Renal cortical epithelial cell (primary cell): ENCODE data around the gene WWOX. TPM values are rescaled to one million over a fixed set of nuclear protein-coding genes. Genes with fewer than 3 reads are reported as not detected.

ENCODE experiments used
- DNase-seq: peaks from one replicate; pipeline ENCODE4 v3.0.0-alpha.2; 2011; ENCODE audit warnings: low read depth
- total RNA-seq: library from RNA; depleted of rRNA; stranded (reverse); fragments of >200 nt; gene quantifications from 2 replicates; pipeline ENCODE4 v1.2.3, GENCODE V29; 2014

Gene WWOX
- total RNA-seq, 1 donor from 2014 or later: 29.5 TPM

DNA sequence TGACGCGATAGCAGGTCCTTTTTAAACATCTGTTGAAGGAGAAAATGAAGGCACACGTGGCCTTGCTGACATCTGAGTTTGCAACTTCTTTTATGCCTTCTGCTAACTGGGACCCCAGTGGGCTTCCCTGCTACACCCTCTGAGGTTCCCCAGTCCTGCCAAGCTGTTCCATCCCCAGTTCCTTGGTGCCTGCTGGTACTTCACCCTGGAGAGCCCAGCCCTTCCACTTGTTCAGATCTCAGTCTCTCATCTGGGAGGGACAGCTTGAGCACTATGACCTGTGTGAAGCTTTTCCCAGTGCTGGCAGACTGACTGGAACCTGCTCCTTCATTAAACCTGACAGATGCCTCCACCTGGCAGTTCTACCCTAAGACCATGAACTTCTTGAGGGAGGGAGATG, 95.5 kb downstream of the WWOX start:
- DNase-seq: no peak

DNA sequence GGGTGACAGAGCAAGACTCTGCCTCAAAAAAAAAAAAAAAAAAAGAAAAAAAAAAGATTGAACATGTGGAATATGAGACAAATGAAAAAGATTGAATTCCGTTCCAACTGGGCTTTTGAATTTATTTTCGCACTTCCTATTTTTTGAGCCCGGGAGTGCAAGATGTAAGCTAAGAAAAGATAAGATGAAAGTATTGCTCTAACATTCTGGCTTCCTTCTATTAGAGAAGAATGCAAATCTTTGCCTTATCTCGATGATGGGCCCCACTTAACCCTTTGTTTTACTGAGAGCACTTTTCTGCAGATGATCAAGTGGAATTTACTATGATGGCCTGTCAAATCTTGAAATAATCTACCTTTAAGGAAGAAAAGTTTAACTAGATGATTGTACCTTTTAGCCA, 96.3 kb downstream of the WWOX start:
- no peak for DNase-seq

DNA sequence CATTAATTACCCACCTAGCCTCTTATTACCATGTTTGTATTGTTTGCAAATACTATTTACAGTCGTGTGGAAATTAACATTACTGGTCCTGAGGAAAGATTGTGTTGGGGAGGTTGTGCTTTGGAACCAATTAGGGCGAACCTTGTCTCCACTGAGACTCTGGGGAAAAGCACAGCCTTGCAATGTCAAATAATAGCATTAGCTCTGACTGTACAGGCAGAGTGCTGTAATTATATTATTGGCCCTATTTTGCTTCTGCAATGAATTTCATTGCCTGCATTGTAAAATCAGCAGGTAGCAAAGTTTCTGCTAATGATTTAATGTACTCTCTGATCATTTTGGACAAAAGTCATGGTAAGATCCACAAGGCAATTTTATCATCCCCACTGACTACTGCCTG, 97.0 kb downstream of the WWOX start:
- DNase-seq: no peak

DNA sequence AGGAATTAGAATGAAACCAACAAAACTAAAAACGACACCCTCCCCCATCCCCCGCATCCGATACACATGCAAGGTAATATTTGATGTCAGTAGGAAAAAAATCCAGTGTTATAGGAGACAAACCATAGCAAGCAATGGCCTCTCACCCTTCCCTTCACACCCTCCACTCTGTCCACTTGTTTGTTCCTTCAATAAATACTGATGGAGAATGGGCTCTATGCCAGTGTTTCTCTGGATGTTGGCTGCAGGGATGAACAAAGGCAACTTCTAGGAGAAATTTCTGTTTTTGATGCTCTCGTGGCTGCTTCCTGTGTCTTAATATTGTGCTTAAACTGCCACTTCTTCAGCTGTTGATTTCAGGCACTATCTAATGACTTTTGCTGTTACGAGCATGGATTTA, 98.8 kb downstream of the WWOX start:
- no peak for DNase-seq

DNA sequence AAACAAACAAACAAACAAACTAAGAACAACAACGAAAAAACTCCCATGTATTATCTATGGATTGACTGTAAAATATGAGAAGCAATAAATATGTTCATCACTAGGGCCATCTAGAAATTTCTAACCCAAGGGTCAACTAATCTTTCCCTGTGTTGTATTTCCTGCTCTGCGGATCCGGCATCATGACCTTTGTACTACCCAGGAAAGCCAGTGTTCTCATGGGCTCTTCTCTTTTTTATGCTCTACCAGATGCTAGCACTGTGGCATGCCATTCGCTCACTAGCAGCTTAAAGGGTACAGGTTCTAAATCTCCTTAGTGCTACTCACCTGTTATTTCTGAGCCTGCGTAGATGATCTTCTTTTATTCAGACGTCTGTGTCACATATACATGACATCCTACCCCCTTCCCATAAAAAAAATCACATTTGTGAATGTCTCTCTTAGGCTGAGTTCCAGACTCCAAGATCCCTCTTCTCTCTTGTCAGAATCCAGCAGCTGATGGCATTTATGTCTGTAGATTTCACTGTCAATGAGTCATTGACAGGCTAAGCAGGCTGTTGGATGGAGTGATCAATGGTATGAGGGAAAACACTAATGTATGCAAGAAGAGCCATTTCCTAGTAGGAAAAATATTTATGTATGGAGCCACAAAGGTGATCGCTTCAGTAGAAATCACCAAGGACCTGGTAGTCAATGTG, 100.0 kb downstream of the WWOX start:
- DNase-seq: no peak

DNA sequence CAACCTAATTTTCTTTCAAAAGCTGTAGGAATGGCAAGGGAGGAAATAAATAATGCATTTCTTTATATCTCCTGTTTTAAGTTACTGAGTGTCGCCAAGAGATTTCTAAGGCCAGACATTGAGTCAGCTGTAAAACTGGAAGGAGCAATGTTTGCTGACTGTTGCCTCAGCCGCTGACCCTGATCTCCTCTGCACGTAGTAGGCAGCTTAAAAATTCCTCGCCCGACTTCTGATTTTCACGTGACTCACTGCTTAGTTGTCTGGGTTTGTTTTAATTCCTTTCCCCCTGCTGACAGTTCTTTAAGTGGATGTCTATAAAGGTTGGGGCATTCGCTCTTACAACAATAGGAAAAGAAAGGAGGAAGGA, 100.6 kb downstream of the WWOX start:
- no peak for DNase-seq

DNA sequence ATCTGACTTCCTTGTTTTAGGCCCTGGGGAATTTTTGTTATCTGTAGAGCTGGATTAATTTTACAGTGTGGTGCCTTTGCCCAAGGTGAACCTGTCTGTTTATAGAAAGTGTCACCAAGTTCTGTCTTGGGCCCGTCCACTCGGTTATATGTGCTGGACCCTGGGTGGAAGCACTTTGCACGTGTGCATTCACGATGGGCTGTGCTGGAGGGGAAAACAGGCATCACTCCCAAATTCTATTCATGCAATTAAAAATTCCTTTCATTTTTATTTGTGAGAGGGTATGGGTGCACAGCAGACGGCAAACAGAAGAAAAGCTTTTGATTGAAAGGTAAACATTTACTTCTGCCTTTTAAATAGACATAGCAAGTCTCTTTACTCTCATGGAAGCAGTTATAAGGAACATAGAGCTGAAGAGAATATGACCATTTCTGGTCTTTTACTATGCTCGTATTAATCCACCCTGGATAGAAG, 101.2 kb downstream of the WWOX start:
- DNase-seq: no peak

DNA sequence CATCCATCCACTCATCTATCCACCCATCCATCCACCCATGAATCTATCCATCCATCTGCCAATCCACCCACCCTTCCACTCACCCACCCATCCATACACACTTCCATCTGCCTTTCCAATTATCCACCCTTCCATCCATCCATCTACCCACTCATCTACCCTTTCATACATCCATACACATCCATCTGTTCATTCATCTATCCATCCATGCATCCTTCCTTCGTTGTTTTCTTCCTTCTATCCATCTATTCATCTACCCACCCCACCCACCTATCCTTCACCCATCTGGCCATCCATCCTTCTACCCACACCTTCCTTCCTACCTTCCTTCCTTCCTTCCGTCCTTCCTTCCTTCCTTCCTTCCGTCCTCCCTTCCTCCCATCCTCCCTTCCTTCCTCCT, 106.1 kb downstream of the WWOX start:
- no peak for DNase-seq

DNA sequence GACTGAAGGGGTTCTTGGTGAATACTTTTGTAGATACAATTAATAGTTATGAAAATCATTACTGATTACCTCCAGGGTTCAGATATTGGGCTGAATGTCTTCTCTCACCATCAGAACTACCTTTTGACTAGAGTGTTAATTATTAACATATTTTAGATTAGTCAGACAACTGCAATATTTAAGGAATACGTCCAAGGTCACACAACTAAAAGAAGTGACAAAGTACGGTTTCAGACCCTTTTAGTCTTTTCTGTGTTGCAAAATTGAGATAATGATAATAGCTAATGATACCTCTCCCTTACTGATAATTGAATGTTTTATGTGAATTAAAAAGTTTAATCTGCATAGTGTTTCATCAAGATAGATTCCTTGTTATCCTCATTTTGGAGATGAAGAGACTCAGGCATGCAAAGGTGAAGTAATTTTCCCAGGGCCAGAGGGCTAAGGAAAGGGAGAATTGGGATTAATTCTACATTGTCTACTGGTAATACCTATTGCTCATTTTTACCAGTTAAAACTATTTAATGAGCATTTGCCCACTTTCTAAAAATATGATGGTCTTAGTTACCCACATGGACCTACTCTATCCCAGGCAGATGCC, 107.3 kb downstream of the WWOX start:
- no peak for DNase-seq

DNA sequence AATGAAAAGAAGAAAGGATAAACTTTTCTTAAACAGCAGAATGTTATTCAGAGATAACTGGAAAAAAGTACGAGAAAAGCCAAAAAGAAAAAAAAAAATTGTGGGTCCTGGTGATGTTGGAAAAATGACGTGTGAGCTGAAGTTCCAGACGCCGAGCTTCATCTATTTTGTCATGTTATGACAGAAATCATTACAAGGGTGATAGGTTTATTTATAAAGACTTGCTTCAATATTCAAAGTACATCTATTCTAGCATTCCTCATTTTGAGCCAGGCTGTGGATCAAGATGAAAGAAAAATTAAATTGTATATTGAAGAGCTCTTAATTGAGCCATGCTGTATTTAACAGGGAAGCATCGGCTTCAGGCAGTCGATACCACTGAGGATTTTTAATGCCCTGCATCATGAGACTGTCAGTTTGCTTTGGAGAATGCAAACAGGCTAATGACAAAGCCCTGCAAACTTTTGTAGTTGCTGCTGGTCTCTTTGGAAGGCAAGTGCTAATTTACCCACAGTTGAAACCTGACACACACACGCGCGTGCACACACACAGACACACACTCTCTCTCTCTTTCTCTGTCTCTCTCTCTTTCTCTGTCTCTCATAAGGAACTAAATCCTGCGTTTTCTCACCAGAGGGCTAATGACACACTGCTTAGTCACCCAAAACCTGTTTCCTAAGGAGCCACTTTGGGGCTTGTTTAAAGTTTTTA, 110.7 kb downstream of the WWOX start:
- peak; percentile 77 for DNase-seq

DNA sequence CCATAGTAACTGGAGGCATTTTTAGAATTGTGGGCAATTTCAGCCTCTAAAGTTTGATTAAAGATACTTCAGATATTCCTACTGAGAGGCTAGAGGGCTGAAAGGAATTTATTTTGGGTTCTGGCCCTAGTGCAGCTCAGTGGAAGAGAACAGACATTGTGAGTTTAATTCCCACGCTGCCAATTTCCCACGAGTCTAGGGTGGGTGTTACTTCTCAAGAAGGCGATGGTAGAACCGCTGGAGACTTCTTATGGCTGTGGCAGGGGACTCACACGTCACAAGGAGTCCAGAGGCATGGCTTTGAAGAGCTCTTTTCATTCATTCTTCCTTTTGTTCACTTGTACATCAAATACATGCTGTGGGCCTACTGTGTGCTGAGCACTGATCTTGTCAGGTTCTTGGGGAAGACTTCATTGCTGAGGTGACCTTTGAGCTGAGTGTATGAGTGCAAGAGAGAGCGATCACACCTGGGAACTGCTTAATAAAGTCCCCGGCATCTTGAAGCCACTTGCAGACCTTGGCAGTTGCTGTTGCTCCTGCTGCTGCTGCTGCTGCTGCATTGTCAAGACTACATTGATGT, 111.7 kb downstream of the WWOX start:
- DNase-seq: no peak

DNA sequence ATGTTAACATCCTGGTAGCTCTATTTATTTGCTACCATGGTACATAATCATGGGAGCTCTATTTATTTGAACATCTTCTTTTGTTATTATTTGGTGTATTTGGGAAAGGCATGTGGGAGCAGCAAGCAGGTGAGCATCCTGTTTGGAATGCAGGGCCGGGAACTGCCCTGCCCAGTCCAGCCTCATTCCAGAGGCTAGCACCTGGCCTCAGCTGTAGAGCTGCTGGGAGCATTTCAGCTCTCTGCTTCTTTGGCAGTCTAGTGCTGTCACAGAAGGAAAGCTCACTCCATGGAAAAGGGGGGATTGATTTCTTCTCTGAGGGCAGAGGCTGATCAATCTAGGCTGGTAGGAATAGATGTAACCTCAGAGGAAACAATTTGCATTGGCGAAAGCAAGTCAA, 112.5 kb downstream of the WWOX start:
- peak; percentile 31 for DNase-seq

DNA sequence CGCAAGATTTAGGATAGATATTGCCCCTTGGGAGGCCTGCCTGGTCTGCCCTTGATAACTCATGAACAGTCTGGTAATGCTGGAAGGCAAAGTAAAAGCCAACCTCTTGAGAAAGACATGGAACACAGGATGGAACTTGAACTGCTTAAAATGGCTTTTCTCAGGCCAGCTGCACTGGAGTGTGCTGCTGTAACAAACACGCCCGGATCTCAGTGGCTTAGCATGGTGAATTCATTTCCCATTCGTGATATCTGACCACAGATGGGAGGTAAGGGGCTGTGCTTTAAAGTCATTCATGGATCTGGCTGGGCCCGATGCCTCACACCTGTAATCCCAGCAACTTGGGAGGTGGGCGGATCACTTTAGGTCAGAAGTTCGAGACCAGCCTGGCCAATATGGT, 113.2 kb downstream of the WWOX start:
- no peak for DNase-seq

DNA sequence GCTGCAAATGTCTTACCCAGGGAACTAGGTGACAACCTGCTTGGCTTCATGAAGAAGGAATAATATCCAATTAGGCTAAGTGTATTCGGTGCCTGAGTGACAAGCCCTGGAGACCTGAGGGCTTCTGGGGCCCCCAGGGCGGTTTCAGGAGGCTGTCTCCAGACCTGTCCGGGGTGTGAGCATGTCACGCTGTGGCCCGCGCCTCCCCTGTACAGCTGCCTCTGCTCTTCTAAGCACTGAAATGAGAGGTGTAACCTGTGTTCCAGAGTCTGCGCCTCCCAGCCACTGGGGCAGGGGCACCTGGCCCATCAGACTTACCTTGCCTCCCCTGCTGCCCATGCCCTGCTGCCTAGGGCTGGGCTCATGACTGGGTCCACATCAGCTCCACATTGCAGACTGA, 114.3 kb downstream of the WWOX start:
- no peak for DNase-seq

DNA sequence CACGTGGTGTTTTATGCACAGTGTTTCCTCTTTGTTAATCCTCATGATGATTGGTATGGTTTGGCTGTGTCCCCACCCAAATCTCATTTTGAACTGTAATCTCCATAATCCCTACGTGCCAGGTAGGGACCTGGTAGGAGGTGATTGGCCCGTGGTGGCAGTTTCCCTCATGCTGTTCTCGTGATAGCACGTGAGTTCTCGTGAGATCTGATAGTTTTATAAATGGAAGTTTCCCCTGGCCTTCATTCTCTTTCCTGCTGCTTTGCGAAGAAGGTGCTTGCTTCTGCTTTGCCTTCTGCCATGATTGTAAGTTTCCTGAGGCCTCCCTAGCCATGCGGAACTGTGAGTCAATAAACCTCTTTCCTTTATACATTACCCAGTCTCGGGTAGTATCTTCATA, 115.8 kb downstream of the WWOX start:
- no peak for DNase-seq

DNA sequence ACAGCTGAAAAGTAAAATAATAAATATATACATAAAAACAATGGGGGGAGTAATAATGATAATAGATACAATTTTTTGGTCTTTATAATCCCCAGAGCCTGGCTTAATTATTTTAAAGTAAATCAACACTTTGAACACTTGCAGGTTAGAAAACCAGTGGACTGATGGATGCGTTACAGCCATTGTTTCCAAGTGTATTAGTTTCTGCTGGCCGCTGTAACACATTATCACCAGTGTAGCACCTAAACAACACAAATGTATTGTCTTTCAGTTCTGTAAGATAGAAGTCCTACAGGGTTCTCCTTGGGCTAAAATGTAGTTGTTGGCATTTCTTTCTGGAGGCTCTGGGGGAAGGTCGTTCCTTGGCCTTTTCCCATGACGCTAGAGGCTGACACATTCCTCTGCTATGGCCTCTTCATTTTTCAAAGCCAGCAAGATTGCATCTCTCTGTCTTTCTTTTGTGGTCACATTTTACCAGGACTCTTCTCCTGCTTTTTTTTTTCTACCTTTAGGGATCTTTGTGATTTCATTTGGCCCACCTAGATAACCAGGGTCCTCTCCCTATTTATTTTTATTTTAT, 116.8 kb downstream of the WWOX start:
- no peak for DNase-seq

DNA sequence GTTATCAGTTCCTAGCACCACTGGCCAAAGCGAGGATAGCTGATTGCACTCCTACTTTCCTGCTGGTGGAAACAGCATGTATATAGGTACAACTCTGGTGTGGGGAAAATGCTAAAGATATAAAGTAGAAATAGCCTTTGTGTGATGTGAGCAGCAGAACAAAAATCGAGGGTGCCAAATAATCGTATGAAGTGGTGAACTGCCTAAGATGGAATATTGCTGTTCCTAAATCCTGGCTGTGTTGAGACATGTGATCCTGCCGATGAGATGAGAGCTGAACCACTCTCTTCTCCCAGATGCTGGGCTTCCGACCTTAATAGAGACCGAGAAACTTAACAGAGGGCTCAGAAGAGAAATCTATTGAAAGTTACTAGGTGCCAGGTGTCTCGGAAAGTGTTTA, 117.8 kb downstream of the WWOX start:
- no peak for DNase-seq

DNA sequence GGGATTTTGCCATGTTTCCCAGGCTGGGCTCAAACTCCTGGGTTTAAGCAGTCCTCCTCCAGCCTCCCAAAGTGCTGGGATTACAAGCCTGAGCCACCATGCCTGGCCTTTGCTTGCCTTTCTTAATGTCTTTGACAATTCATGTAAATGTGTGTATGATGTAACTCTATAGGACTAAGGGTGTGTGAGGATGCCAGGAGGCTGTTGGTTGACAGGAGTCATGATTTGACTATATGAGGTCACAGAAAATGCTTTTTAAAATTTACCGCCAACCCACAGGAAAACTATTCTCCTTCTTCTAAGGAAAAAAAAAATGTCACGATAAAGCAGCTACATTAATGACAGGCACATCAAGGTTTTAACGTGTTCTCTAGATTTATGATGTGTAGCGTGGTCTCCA, 118.8 kb downstream of the WWOX start:
- no peak for DNase-seq

DNA sequence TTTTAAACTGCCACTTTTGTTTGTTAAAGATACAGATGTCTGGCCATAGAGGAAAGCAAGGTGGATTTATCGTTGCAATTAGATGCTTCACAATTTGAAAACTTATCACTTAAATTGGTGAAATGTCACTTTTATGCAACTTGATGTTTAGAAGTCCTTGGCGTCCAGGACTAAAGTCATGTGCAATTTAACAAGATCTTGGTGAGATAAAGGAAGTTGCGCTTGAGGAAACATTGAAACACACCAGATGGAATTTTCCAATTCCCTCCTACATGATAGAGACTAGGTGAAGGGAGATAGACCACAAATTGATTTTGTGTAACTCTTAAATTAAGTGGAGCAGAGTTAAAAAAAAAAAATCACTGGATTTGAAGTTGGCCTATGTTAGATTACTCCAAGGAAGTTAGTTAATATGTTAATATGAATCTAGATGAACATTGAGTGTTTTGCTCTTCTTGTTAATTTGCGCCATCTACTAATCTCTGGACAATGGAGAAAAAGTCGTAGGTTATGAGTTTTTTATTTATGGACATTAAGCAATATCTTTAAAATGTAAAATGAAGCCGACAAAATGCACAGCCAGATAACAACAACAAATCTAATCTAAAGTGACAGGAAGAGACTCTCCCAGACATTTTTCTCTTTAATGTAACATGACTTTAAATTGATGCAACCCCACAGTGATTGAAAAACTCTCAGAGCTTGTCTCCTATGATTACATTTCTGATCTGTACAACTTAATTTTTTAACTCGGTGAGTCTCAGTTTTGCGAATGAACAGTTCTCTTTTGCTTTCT, 119.6 kb downstream of the WWOX start:
- no peak for DNase-seq

DNA sequence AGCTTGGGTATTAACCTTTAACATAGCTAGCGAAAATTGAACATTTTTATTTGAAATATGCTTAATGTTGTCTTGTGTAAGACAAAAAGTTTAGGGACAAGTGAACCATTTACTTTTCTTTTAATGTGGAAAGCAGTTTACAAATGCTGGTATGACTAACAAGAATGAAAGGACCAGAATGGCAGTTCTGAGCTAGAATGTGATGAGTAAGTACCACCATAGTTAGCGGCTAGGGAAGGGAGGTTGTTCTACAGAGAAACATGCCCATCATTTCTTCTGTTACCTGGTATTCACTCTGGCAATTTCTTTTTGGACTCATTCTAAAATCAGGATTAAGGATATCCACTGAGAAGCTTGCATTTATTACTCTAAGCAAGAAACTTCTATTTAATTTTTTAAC, 121.1 kb downstream of the WWOX start:
- DNase-seq: peak; percentile 46

DNA sequence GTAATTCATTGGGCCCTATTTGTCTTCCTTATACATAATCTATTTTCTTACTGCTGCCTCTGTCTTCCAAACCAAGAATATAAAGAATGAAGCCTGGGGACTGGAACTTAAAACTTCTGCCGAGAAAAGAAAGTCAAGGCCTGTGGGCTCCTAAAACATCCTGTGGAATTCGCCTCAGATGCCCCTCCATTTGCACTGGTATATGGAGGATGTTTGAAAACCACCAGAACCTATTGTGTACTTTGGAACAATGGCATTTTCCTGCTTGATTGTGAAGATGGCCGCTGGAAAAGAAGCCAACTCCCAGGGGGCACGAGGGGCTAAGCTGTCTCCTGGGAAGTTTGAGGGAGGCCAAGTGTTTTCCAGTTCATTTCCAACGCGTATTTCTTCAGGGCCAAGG, 122.4 kb downstream of the WWOX start:
- DNase-seq: no peak

DNA sequence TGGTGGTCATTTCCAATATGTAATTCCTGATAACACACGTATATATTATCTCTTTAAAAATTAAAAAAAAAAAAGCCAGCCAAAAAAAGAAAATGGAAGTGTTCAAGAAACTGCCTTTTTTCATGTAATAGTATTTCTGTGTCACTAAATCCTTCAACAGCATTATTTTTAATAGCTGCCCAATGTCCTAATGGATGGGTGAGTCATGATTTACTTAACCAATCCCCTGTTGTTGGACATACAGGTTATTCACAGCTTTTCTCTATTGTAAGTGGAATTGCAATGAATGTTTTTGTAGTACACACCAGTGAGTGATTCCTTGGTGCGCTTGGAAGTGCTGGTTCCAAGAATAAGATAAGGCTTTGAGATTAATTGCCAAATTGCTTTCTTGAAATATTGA, 124.9 kb downstream of the WWOX start:
- no peak for DNase-seq
